22Rv1 (cell line): ENCODE measurements around the gene TMEM132D.

Experiments used
- CTCF ChIP-seq: fragments of 450-650 bp; IDR thresholded peaks from 2 replicates; pipeline ENCODE4 v1.5.1; 2017; ENCODE audit warnings: mild to moderate bottlenecking
- ZFX ChIP-seq: fragments of 450-650 bp; IDR thresholded peaks from 2 replicates; pipeline ENCODE4 v1.6.1; 2017; ENCODE audit warnings: antibody characterized with exemption, borderline replicate concordance

- TF ChIP-seq CTCF: no peak
- no peak for TF ChIP-seq ZFX
Measured at GRCh38 chr12:129036135-129036534, 867.7 kb downstream of the TMEM132D start.
